SH-SY5Y (cell line): ENCODE results near the gene UACA.

Source experiments
- GATA2 ChIP-seq: IDR thresholded peaks from 2 replicates; pipeline ENCODE4 v1.6.1; 2011; ENCODE audit warnings: mild to moderate bottlenecking, low read depth, low read length
- GATA3 ChIP-seq: IDR thresholded peaks from 2 replicates; pipeline ENCODE4 v1.6.1; 2011; ENCODE audit warnings: low read depth, mild to moderate bottlenecking, low read length, moderate library complexity

DNA sequence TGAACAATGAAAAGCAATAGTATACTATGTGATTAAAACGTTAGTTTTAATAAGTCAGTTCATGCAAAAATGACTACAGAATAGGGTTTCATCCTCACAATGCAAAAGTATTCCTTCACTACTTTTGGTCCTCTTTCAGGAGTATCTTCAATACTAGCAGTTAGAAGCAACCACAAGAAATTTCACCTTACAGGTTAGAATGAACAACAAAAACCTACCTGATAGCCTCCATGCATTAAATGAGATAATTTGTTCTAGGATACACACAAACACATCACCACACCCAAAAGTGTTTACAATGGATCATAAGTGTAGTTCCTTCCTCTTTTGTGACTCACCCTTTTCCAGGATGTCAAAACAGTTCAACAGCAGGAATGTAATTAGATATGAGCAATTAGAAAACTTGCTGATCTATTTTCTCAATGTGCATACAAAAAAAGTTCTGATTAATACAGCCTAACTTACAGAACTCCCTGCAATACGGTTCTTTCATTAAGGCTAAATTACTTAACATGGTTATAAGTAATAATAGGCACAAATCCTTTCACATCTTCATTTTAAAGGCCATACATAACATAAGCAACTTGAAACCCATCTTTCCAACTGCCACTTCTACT, 21.6 kb downstream of the UACA start:
- TF ChIP-seq GATA3 = no peak
- TF ChIP-seq GATA2 = no peak
